Thyroid gland (tissue), 4 donors: ENCODE measurements around the gene DIO3. TPM values are rescaled to one million over a fixed set of nuclear protein-coding genes. Genes with fewer than 3 reads are reported as not detected.

Source experiments
- DNase-seq, 2 donors: peaks; one replicate each; pipeline ENCODE4 v3.0.0-alpha.2; 2019
- H3K27ac ChIP-seq, 3 donors: fragments of 200-600 bp; sonication (generic); 1 replicate in 2 of 3; 2 replicates in 1 of 3; pipeline ENCODE4 v1.5.1; 2016 to 2019; ENCODE audit warnings: mild to moderate bottlenecking in 1 of 3, moderate library complexity in 1 of 3
- H3K27me3 ChIP-seq: fragments of 200-600 bp; sonication (generic); one replicate; pipeline ENCODE4 v1.5.1; 2019
- H3K36me3 ChIP-seq, 2 donors: fragments of 200-600 bp; sonication (generic); one replicate each; pipeline ENCODE4 v1.5.1; 2016 to 2019
- H3K4me1 ChIP-seq, 2 donors: fragments of 200-600 bp; sonication (generic); one replicate each; pipeline ENCODE4 v1.5.1; 2017 to 2019
- H3K4me3 ChIP-seq, 3 donors: fragments of 200-600 bp; sonication (generic); replicated peaks in 1 of 3; 1 replicate in 2 of 3; 2 replicates in 1 of 3; pipeline ENCODE4 v1.5.1; 2016; ENCODE audit warnings: mild to moderate bottlenecking in 1 of 3
- H3K9me3 ChIP-seq: fragments of 200-600 bp; sonication (generic); one replicate; pipeline ENCODE4 v1.5.1; 2017
- POLR2A ChIP-seq, 2 donors: fragments of 450-650 bp; IDR thresholded peaks; one replicate each; pipeline ENCODE4 v1.6.1; 2017; ENCODE audit warnings: antibody characterized with exemption in 2 of 2, mild to moderate bottlenecking in 2 of 2, moderate library complexity in 1 of 2
- WGBS, 2 donors: methylation state at CpG; one replicate each; pipeline ENCODE4 v1.1.5; 2017; 5-methylcytosine and 5-hydroxymethylcytosine counted together
- intact Hi-C: fragments of 100-400 bp; cut with DNase I; formaldehyde crosslinking; loops from one replicate; pipeline ENCODE4 v1.15.1; 2023
- total RNA-seq, 4 donors: library from RNA; depleted of rRNA; stranded (reverse); fragments of >200 nt; gene quantifications; one replicate each; pipeline ENCODE4 v1.2.3, GENCODE V29; 2016
- TF ChIP-seq, protein P1 (sequence below), 6 experiments: fragments of 200-600 bp in 3 of 6; fragments of 450-650 bp in 3 of 6; sonication (generic) in 3 of 6; IDR thresholded peaks; one replicate each; pipeline ENCODE4 v1.5.1; 2016 to 2019; ENCODE audit warnings: antibody characterized with exemption in 6 of 6, mild to moderate bottlenecking in 2 of 6, inconsistent platforms in 1 of 6, moderate library complexity in 1 of 6

DIO3 gene
- total RNA-seq, 4 donors from 2014 or later = 7.0 to 10.7 (median 7.6) TPM

DNA sequence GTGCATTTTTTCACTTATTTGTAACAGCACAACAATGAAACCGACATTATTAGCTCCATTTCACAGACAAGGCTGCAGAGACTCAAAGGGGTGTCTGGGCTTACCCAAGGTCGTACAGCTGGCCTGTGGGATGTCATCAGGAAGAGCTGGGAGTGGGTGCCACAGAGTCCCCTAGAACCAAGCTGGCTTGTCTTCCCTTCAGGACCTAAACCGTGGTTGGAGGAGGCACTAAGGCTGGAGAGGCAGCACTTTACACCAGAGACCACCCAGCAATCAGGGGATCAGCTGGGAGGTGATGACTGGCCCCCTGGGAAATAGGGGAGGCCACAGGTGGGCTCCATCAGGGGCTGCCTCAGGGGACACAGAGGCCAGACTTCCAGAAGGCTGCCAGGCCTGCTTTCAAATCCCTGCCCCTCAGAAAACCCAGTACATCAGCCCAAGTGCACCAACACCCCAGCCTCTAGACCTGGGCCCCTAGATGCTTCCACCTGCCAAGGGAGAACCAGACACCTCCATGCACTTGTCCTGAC, 28.3 kb downstream of the DIO3 start:
- DNase-seq = no peak
- Histone ChIP-seq H3K27me3 (no peaks in the 10 kb centered on the region), H3K36me3 (no peaks in the 10 kb centered on the region), H3K4me3 (no peak overlapping the region), H3K27ac (no peak overlapping the region), H3K9me3 (no peaks in the 10 kb centered on the region), H3K4me1 (no peaks in the 10 kb centered on the region)
- WGBS, 2 donors = 62 to 65% methylated on average over 2 to 3 of the region's 3 CpGs
- intact Hi-C loops = no loop called here
- TF ChIP-seq POLR2A (IDR thresholded peaks at IDR 0.05) = no peak
- TF ChIP-seq, protein P1, sequence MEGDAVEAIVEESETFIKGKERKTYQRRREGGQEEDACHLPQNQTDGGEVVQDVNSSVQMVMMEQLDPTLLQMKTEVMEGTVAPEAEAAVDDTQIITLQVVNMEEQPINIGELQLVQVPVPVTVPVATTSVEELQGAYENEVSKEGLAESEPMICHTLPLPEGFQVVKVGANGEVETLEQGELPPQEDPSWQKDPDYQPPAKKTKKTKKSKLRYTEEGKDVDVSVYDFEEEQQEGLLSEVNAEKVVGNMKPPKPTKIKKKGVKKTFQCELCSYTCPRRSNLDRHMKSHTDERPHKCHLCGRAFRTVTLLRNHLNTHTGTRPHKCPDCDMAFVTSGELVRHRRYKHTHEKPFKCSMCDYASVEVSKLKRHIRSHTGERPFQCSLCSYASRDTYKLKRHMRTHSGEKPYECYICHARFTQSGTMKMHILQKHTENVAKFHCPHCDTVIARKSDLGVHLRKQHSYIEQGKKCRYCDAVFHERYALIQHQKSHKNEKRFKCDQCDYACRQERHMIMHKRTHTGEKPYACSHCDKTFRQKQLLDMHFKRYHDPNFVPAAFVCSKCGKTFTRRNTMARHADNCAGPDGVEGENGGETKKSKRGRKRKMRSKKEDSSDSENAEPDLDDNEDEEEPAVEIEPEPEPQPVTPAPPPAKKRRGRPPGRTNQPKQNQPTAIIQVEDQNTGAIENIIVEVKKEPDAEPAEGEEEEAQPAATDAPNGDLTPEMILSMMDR (IDR thresholded peaks at IDR 0.05) = no peak

DNA sequence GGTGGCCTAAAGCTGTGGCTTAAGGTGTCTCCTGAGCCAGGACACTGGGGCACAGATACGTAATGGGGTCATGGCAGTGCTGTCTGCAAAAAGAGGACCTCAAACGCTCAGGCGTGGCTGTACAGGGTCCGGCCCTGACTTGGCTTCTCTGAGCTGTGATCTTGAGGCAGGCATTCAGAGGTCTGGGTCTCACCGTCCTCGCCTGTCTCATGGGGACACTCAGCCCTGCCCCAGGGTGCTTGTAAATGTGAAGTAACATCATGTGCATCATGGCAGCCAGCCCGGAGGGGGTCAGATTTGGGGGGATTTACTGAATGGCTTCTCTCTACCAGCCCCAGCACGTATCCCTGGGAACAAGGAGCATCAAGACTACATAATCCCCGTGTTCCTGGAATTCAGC, 28.8 kb downstream of the DIO3 start:
- Histone ChIP-seq H3K27me3 (no peaks in the 10 kb centered on the region), H3K4me3 (no peak overlapping the region), H3K9me3 (no peaks in the 10 kb centered on the region), H3K27ac (no peak overlapping the region), H3K4me1 (no peaks in the 10 kb centered on the region), H3K36me3 (no peaks in the 10 kb centered on the region)
- 80 to 82% methylated on average over 5 to 7 of the region's 9 CpGs for WGBS, 2 donors
- DNase-seq = no peak
- intact Hi-C loops = no loop called here
- no peak for TF ChIP-seq POLR2A (IDR thresholded peaks at IDR 0.05)
- TF ChIP-seq, protein P1 (IDR thresholded peaks at IDR 0.05) = no peak

DNA sequence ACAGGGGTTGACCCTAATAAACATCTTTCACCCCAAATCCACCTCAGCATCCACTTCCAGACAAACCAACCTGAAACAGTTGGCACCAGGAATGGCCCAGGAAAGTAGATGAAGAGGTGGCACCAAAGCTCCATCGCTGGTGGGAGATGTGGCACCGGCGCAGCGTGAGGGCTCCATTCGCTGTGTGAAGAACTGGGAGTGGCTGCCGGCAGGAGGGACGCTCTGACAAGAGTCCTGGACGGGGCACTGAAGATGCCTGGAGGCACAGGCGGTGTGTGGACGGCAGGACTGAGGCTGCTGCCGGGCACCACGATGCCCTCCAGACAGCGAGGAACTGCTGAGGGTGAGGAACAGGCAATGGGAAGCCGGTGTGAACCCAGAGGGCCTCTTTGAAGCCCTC, 29.3 kb downstream of the DIO3 start:
- H3K27ac ChIP-seq = no peak overlapping the region
- DNase-seq = no peak
- H3K4me3 ChIP-seq = no peak overlapping the region
- no peaks in the 10 kb centered on the region for H3K4me1 ChIP-seq
- intact Hi-C loops = no loop called here
- TF ChIP-seq, protein P1 (IDR thresholded peaks at IDR 0.05) = no peak
- no peaks in the 10 kb centered on the region for H3K9me3 ChIP-seq
- WGBS, 2 donors = 94 to 95% methylated on average over 14 of the region's 14 CpGs
- no peaks in the 10 kb centered on the region for H3K36me3 ChIP-seq
- no peaks in the 10 kb centered on the region for H3K27me3 ChIP-seq

DNA sequence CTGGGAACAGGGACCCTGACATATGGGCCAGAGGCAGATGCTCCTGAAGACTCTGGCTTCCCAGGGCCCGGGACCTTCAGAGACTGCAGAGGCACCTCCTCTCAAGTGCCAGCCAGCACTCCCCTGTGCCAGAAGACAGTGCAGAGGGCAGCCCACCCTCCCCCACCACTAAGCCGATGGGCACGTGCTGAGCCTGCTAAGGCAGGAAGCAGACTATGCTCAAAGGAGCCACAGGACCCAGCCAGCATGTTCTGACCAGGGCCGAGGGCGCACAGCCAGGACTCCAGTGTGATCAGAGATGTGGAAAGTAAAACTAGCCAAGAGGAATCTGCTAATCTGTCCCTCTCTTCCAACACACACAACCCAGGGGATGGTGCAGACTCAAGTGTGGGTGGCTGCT, 29.8 kb downstream of the DIO3 start:
- 60 to 61% methylated on average over 2 to 5 of the region's 5 CpGs for WGBS, 2 donors
- DNase-seq = no peak

DNA sequence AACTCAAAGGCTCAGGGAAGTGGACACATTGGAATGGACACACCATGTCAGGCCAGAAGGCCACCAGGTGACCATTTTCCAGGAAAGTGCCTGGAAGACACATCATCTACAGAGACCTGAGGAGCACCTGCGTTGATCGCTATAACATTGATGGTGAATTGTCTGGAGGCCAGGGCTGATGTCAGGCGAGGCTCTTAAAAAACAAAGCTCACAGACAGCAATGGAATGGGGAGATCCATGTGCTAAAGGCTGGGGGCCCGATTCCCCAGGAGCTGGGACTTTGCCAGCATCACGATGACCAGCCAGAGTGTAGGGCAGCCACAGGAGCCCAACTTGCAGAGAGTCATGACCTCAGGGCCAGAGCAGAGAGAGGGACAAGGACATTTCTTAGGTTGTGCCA, 30.3 kb downstream of the DIO3 start:
- no peak overlapping the region for H3K27ac ChIP-seq
- no peaks in the 10 kb centered on the region for H3K36me3 ChIP-seq
- no peaks in the 10 kb centered on the region for H3K27me3 ChIP-seq
- intact Hi-C loops = no loop called here
- DNase-seq = no peak
- H3K4me3 ChIP-seq = no peak overlapping the region
- WGBS, 2 donors = 91 to 95% methylated on average over 5 of the region's 5 CpGs
- H3K9me3 ChIP-seq = no peaks in the 10 kb centered on the region
- TF ChIP-seq, protein P1 (IDR thresholded peaks at IDR 0.05) = no peak
- no peak for TF ChIP-seq POLR2A (IDR thresholded peaks at IDR 0.05)
- H3K4me1 ChIP-seq = no peaks in the 10 kb centered on the region

More for the DNA sequence above, 29.8 kb downstream of the DIO3 start:
- no peaks in the 10 kb centered on the region for H3K36me3 ChIP-seq
- H3K4me1 ChIP-seq = no peaks in the 10 kb centered on the region
- TF ChIP-seq, protein P1 (IDR thresholded peaks at IDR 0.05) = no peak
- TF ChIP-seq POLR2A (IDR thresholded peaks at IDR 0.05) = no peak
- H3K27me3 ChIP-seq = no peaks in the 10 kb centered on the region
- H3K9me3 ChIP-seq = no peaks in the 10 kb centered on the region
- intact Hi-C loops = no loop called here
- H3K27ac ChIP-seq = no peak overlapping the region
- H3K4me3 ChIP-seq = no peak overlapping the region
